HepG2 (cell line): ENCODE results near the gene POLR1G. TPM values are rescaled to one million over a fixed set of nuclear protein-coding genes. Genes with fewer than 3 reads are reported as not detected.
A peak's percentile ranks its signal among the peaks of the same experiment; 100 is the strongest.

Experiments
- ATF5 ChIP-seq: sonication (generic); formaldehyde crosslinking; IDR thresholded peaks from 2 replicates; pipeline ENCODE4 v1.4.0; 2020; ENCODE audit warnings: mild to moderate bottlenecking, low read depth, missing genetic modification reagents
- CREM ChIP-seq, 2 experiments: sonication (generic) in 1 of 2; formaldehyde crosslinking in 1 of 2; IDR thresholded peaks; 2 replicates each; pipeline versions ENCODE4 v1.4.0 to v1.6.1; 2016 to 2020; ENCODE audit warnings: antibody characterized with exemption in 1 of 2, mild to moderate bottlenecking in 1 of 2, missing genetic modification reagents in 1 of 2
- GABPA ChIP-seq, 2 experiments: IDR thresholded peaks; 2 replicates each; pipeline ENCODE4 v1.6.1; 2011 to 2016; ENCODE audit warnings: low read depth in 2 of 2, low read length in 1 of 2, missing biosample characterization in 1 of 2, missing genetic modification characterization in 1 of 2
- GABPB1 ChIP-seq: IDR thresholded peaks from 2 replicates; pipeline ENCODE4 v1.6.1; 2016; ENCODE audit warnings: mild to moderate bottlenecking, missing genetic modification reagents, moderate library complexity, missing compliant biosample characterization
- IRF2 ChIP-seq: IDR thresholded peaks from 2 replicates; pipeline ENCODE4 v1.6.1; 2018; ENCODE audit warnings: missing genetic modification reagents, missing compliant biosample characterization
- KDM4B ChIP-seq: sonication (generic); formaldehyde crosslinking; IDR thresholded peaks from 2 replicates; pipeline ENCODE4 v1.4.0; 2020; ENCODE audit warnings: missing genetic modification reagents
- KMT2B ChIP-seq: IDR thresholded peaks from 2 replicates; pipeline ENCODE4 v1.6.1; 2016; ENCODE audit warnings: missing genetic modification reagents, missing compliant biosample characterization
- MIER3 ChIP-seq: IDR thresholded peaks from 2 replicates; pipeline ENCODE4 v1.6.1; 2016; ENCODE audit warnings: missing compliant biosample characterization, borderline replicate concordance
- NFE2L2 ChIP-seq: fragments of 150-350 bp; IDR thresholded peaks from 2 replicates; pipeline ENCODE4 v1.6.1; 2014; ENCODE audit warnings: low read length
- RFXAP ChIP-seq: sonication (generic); formaldehyde crosslinking; IDR thresholded peaks from 2 replicates; pipeline ENCODE4 v1.4.0; 2020; ENCODE audit warnings: missing genetic modification reagents, borderline replicate concordance
- TBX3 ChIP-seq: fragments of 450-650 bp; IDR thresholded peaks from 2 replicates; pipeline ENCODE4 v1.6.1; 2017; ENCODE audit warnings: antibody characterized with exemption, mild to moderate bottlenecking, inconsistent platforms, borderline replicate concordance
- ZBTB42 ChIP-seq: sonication (generic); formaldehyde crosslinking; IDR thresholded peaks from 2 replicates; pipeline ENCODE4 v1.5.0; 2020; ENCODE audit warnings: mild to moderate bottlenecking, missing genetic modification reagents
- ZFP82 ChIP-seq: sonication (generic); formaldehyde crosslinking; IDR thresholded peaks from 2 replicates; pipeline ENCODE4 v1.5.1; 2020; ENCODE audit warnings: mild to moderate bottlenecking, missing genetic modification reagents, borderline replicate concordance
- ZNF607 ChIP-seq: sonication (generic); formaldehyde crosslinking; IDR thresholded peaks from 2 replicates; pipeline ENCODE4 v1.5.1; 2020; ENCODE audit warnings: missing genetic modification reagents, mild to moderate bottlenecking, borderline replicate concordance
- ZSCAN25 ChIP-seq: sonication (generic); formaldehyde crosslinking; IDR thresholded peaks from 2 replicates; pipeline ENCODE4 v1.8.0; 2022; ENCODE audit warnings: mild to moderate bottlenecking, missing genetic modification reagents
- polyA plus RNA-seq, 8 experiments: library from polyadenylated mRNA; depleted of rRNA in 3 of 8; stranded (reverse) in 7 of 8; unstranded in 1 of 8; fragments of >200 nt; fragmentation: Illumina TruSeq in 4 of 8; extraction: Trizol in 4 of 8; gene quantifications; 2 replicates each; pipeline versions ENCODE4 v1.2.1 to v1.2.3, GENCODE V29; 2011 to 2016; ENCODE audit warnings: low read depth in 4 of 8, missing spikeins in 1 of 8, mixed read lengths in 1 of 8; ENCODE audit not compliant: insufficient read depth in 1 of 8
- total RNA-seq, 5 experiments: library from RNA; depleted of rRNA; stranded (reverse); fragments of >200 nt; fragmentation: Illumina TruSeq; extraction: Trizol; gene quantifications; 2 replicates each; pipeline ENCODE4 v1.2.3, GENCODE V29; 2016; ENCODE audit warnings: low read depth in 1 of 5
- TF ChIP-seq, protein P1 (sequence below): sonication (generic); formaldehyde crosslinking; conservative IDR thresholded peaks from 2 replicates; pipeline ENCODE4 v1.8.0; 2022; ENCODE audit warnings: low read depth, missing genetic modification reagents
- TF ChIP-seq, protein P2 (sequence below): sonication (generic); formaldehyde crosslinking; IDR thresholded peaks from 2 replicates; pipeline ENCODE4 v1.8.0; 2022; ENCODE audit warnings: missing genetic modification reagents, low read depth, mild to moderate bottlenecking, borderline replicate concordance
- TF ChIP-seq, protein P3 (sequence below): sonication (generic); formaldehyde crosslinking; IDR thresholded peaks from one replicate; pipeline ENCODE4 v1.5.1; 2020; ENCODE audit warnings: mild to moderate bottlenecking, missing genetic modification reagents; ENCODE audit errors: not compliant biosample characterization

POLR1G gene
- total and polyA plus RNA-seq, 2 of the 13 experiments (the other 11 are each of a cell fraction or from before 2014, with no cell fraction given), result 3.5 to 20.8 TPM

- TF ChIP-seq, protein P1, sequence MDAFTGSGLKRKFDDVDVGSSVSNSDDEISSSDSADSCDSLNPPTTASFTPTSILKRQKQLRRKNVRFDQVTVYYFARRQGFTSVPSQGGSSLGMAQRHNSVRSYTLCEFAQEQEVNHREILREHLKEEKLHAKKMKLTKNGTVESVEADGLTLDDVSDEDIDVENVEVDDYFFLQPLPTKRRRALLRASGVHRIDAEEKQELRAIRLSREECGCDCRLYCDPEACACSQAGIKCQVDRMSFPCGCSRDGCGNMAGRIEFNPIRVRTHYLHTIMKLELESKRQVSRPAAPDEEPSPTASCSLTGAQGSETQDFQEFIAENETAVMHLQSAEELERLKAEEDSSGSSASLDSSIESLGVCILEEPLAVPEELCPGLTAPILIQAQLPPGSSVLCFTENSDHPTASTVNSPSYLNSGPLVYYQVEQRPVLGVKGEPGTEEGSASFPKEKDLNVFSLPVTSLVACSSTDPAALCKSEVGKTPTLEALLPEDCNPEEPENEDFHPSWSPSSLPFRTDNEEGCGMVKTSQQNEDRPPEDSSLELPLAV, result no peak
- TF ChIP-seq ATF5 (CRISPR knock-in tag) (no peak), IRF2 (CRISPR knock-in tag) (no peak), ZNF607 (CRISPR knock-in tag) (no peak; the same call in 1 of the 2 replicates), KMT2B (CRISPR knock-in tag) (no peak), MIER3 (CRISPR knock-in tag) (peak; percentile 10; the same call in 1 of the 2 replicates), TBX3 (no peak), ZBTB42 (no peak), ZFP82 (no peak; the same call in 1 of the 2 replicates), ZSCAN25 (CRISPR knock-in tag) (no peak), GABPB1 (peak; percentile 81), RFXAP (CRISPR knock-in tag) (no peak), GABPA (IDR thresholded peaks at IDR 0.05; ENCODE audit: low read depth, low read length) (no peak), GABPA (CRISPR knock-in tag; IDR thresholded peaks at IDR 0.05; ENCODE audit: low read depth) (peak; percentile 71), NFE2L2 (no peak), CREM (IDR thresholded peaks at IDR 0.05) (peak; percentile 97), CREM (CRISPR knock-in tag; IDR thresholded peaks at IDR 0.05) (no peak), KDM4B (CRISPR knock-in tag) (no peak)
- TF ChIP-seq, protein P2, sequence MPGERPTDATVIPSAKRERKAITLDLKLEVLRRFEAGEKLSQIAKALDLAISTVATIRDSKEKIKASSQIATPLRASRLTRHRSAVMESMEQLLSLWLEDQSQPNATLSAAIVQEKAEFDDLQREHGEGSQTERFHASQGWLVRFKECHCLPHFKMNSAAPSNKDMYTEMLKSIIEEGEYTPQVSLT (CRISPR knock-in tag), result no peak
- TF ChIP-seq, protein P3, sequence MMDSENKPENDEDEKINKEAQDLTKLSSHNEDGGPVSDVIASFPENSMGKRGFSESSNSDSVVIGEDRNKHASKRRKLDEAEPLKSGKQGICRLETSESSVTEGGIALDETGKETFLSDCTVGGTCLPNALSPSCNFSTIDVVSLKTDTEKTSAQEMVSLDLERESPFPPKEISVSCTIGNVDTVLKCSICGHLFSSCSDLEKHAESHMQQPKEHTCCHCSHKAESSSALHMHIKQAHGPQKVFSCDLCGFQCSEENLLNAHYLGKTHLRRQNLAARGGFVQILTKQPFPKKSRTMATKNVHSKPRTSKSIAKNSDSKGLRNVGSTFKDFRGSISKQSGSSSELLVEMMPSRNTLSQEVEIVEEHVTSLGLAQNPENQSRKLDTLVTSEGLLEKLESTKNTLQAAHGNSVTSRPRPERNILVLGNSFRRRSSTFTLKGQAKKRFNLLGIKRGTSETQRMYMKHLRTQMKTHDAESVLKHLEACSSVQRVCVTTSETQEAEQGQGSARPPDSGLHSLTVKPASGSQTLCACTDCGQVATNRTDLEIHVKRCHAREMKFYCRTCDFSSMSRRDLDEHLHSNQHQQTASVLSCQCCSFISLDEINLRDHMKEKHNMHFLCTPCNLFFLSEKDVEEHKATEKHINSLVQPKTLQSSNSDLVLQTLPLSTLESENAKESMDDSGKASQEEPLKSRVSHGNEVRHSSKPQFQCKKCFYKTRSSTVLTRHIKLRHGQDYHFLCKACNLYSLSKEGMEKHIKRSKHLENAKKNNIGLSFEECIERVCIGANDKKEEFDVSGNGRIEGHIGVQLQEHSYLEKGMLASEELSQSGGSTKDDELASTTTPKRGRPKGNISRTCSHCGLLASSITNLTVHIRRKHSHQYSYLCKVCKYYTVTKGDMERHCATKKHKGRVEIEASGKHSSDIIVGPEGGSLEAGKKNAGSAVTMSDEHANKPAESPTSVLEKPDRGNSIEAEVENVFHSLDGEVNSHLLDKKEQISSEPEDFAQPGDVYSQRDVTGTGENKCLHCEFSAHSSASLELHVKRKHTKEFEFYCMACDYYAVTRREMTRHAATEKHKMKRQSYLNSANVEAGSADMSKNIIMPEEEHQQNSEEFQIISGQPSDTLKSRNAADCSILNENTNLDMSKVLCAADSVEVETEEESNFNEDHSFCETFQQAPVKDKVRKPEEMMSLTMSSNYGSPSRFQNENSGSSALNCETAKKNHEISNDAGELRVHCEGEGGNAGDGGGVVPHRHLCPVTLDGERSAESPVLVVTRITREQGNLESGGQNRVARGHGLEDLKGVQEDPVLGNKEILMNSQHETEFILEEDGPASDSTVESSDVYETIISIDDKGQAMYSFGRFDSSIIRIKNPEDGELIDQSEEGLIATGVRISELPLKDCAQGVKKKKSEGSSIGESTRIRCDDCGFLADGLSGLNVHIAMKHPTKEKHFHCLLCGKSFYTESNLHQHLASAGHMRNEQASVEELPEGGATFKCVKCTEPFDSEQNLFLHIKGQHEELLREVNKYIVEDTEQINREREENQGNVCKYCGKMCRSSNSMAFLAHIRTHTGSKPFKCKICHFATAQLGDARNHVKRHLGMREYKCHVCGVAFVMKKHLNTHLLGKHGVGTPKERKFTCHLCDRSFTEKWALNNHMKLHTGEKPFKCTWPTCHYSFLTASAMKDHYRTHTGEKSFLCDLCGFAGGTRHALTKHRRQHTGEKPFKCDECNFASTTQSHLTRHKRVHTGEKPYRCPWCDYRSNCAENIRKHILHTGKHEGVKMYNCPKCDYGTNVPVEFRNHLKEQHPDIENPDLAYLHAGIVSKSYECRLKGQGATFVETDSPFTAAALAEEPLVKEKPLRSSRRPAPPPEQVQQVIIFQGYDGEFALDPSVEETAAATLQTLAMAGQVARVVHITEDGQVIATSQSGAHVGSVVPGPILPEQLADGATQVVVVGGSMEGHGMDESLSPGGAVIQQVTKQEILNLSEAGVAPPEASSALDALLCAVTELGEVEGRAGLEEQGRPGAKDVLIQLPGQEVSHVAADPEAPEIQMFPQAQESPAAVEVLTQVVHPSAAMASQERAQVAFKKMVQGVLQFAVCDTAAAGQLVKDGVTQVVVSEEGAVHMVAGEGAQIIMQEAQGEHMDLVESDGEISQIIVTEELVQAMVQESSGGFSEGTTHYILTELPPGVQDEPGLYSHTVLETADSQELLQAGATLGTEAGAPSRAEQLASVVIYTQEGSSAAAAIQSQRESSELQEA (CRISPR knock-in tag), result no peak
Measured at GRCh38 chr19:45405435-45406225, 814 bp upstream of the POLR1G start (continued).
